ENCODE data around the gene PCK1. TPM values are rescaled to one million over a fixed set of nuclear protein-coding genes. Genes with fewer than 3 reads are reported as not detected.

Gene PCK1
- polyA plus RNA-seq, 1 experiment, result not detected

DNA sequence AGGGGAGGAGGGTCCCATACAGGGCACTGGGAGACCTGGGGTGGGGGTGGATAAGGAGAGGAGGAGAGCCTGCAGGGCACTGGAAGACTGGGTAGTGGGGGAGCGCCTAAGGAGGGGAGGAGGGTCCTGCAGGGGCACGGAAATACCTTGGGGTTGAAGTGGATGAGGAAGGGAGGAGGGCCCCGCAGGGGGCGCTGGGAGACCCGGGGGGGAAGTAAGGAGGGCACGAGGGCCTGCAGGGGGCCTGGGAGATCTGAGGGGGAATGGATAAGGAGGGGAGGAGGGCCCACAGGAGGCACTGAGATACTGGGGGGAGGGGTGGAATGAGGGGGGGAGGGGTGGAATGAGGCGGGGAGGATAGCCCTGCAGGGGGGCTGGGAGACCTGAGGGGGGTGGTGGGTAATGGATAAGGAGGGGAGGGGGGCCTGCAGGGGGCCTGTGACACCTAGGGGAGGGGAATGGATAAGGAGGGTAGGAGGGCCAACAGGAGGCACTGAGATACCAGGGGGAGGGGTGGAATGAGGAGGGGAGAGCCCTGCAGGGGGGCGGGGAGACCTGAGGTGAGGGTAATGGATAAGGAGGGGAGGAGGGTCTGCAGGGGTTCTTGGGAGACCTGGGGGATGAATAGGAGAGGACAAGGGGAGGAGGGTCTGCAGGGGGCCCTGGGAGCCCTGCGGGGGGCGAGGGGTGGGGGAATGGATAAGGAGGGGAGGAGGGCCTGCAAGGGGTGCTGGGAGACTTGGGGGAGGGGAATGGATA, 35.4 kb upstream of the PCK1 start:
- DNase-seq (ENCODE audit: low read depth, low spot score), result no peak
- TF ChIP-seq, protein P1, sequence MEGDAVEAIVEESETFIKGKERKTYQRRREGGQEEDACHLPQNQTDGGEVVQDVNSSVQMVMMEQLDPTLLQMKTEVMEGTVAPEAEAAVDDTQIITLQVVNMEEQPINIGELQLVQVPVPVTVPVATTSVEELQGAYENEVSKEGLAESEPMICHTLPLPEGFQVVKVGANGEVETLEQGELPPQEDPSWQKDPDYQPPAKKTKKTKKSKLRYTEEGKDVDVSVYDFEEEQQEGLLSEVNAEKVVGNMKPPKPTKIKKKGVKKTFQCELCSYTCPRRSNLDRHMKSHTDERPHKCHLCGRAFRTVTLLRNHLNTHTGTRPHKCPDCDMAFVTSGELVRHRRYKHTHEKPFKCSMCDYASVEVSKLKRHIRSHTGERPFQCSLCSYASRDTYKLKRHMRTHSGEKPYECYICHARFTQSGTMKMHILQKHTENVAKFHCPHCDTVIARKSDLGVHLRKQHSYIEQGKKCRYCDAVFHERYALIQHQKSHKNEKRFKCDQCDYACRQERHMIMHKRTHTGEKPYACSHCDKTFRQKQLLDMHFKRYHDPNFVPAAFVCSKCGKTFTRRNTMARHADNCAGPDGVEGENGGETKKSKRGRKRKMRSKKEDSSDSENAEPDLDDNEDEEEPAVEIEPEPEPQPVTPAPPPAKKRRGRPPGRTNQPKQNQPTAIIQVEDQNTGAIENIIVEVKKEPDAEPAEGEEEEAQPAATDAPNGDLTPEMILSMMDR (IDR thresholded peaks at IDR 0.05; ENCODE audit: low read depth, low read length), result no peak
- POLR2A ChIA-PET, result no interaction called here
- H3K9me3 ChIP-seq (ENCODE audit: control insufficient read depth, insufficient read depth, low read length), result no peaks in the 10 kb centered on the region
- CTCF ChIA-PET, result no interaction called here
- peaks cover 6% of the 10 kb centered on the region for H3K27me3 ChIP-seq (ENCODE audit: control insufficient read depth, insufficient read depth, low read length)
- H3K27ac ChIP-seq (ENCODE audit: low read depth, low read length), result no peak overlapping the region
- H3K4me3 ChIP-seq (ENCODE audit: low read depth, low read length), result no peak overlapping the region

DNA sequence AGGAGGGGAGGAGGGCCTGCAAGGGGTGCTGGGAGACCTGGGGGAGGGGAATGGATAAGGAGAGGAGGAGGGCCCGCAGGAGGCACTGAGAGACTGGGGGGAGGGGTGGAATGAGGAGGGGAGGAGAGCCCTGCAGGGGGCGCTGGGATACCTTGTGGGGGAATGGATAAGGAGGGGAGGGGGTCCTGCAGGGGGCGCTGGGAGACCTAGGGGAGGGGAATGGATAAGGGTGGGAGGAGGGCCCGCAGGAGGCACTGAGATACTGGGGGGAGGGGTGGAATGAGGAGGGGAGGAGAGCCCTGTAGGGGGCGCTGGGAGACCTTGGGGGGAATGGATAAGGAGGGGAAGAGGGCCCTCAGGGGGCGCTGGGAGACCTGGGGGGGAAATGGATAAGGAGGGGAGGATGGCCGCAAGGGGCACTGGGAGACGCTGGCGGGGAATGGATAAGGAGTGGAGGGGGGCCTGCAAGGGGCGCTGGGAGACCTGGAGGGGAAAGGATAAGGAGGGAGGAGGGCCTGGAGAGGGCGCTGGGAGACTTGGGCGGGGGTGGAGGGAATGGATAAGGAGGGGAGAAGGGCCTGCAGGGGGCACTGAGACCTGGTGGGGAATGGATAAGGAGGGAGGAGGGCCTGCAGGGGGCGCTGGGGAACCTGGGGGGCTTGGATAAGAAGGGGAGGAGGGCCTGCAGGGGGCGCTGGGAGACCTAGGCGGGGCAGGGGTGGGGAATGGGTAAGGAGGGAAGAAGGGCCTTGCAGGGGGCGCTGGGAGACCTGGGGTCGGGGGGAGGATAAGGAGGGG, 34.6 kb upstream of the PCK1 start:
- no peak overlapping the region for H3K27ac ChIP-seq (ENCODE audit: low read depth, low read length)
- H3K27me3 ChIP-seq (ENCODE audit: control insufficient read depth, insufficient read depth, low read length), result peaks cover 1% of the 10 kb centered on the region
- CTCF ChIA-PET, result no interaction called here
- H3K4me3 ChIP-seq (ENCODE audit: low read depth, low read length), result no peak overlapping the region
- POLR2A ChIA-PET, result no interaction called here
- no peak for DNase-seq (ENCODE audit: low read depth, low spot score)
- H3K9me3 ChIP-seq (ENCODE audit: control insufficient read depth, insufficient read depth, low read length), result no peaks in the 10 kb centered on the region
- TF ChIP-seq, protein P1 (IDR thresholded peaks at IDR 0.05; ENCODE audit: low read depth, low read length), result no peak

DNA sequence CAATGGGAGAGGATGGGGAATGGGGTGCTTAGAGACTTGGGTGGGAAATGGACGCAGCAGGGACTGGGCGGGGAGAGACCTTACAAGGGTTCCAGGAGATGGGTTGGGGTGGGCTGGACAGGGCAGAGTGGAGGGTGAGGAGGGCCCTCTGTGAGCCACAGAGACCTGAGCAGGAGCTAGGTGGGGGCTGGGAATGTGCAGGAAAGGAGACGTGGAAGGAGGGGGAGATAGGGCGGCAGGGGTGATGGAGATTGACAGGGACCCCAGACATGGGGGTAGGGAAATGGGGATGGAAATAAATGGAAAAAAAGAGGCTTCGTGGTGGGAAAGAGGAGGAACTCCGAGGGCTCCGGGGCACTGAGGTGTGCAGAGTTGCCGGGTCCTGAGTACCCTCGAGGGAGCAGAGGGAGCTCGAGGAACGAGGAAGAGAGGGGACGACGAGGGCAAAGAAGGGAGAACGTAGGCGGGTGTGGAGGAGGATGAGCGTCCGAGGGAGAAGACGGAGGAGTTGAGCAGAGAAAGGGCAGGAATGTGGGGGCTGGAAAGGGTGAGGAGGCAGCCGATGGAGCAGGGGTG, 33.9 kb upstream of the PCK1 start:
- CTCF ChIA-PET, result interaction anchor here (0.6 to 0.7 kb wide), 2 partner anchors 69 to 70 kb away, joined by 3 to 7 read pairs; no protein-coding TSS in a partner anchor
- Histone ChIP-seq H3K27ac (ENCODE audit: low read depth, low read length) (no peak overlapping the region), H3K27me3 (ENCODE audit: control insufficient read depth, insufficient read depth, low read length) (no peaks in the 10 kb centered on the region), H3K9me3 (ENCODE audit: control insufficient read depth, insufficient read depth, low read length) (no peaks in the 10 kb centered on the region), H3K4me3 (ENCODE audit: low read depth, low read length) (no peak overlapping the region)
- no peak for DNase-seq (ENCODE audit: low read depth, low spot score)
- POLR2A ChIA-PET, result no interaction called here
- TF ChIP-seq, protein P1 (IDR thresholded peaks at IDR 0.05; ENCODE audit: low read depth, low read length), result no peak

DNA sequence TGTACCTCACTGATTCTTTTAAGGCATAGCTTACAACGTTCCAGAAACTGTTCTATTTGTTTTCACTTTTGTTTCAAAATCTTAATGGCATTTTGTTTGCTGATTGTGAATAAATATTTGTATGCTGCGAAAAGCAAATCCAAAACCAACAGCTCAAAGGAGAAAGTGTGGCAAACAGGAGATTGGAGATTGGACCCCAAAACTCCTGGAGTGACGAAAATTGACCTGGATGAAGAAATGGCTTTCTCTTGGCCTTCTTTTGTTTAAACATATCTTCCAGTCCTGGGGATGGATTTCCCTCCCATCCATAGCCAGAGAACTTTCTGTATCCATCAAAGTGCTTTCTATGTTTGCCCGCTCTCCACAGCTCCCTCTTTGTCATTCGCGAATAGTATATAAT, 33.2 kb upstream of the PCK1 start:
- ChIA-PET CTCF (interaction anchor here (0.6 kb wide), 1 partner anchor 681 kb away, joined by 3 read pairs; no protein-coding TSS in a partner anchor), POLR2A (no interaction called here)
- no peaks in the 10 kb centered on the region for H3K27me3 ChIP-seq (ENCODE audit: control insufficient read depth, insufficient read depth, low read length)
- no peaks in the 10 kb centered on the region for H3K9me3 ChIP-seq (ENCODE audit: control insufficient read depth, insufficient read depth, low read length)
- no peak for DNase-seq (ENCODE audit: low read depth, low spot score)
- no peak overlapping the region for H3K4me3 ChIP-seq (ENCODE audit: low read depth, low read length)
- H3K27ac ChIP-seq (ENCODE audit: low read depth, low read length), result no peak overlapping the region
- TF ChIP-seq, protein P1 (IDR thresholded peaks at IDR 0.05; ENCODE audit: low read depth, low read length), result no peak
